ENCODE results near the gene SHFL. TPM values are rescaled to one million over a fixed set of nuclear protein-coding genes. Genes with fewer than 3 reads are reported as not detected.

SHFL gene
- total RNA-seq, 1 experiment from 2014 or later, result 21.1 TPM

DNA sequence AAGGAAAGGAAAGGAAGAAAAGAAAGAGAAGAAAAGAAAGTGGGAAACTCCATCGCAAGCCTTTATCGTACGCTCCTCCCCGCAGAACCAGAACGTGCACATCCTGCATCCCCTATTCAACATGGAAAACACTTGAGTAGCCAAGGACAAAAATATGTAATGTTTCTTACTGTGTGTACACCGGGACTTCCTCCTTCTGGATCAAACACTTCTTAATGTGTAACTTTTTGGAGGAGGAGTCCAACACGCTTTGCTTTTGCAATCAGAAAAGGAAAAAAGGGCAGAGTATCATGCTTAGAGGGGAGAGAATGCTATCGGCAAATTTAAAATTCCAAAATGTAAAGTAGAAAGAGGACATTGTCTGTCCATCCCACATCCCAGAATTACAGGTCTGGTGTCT, 7.8 kb upstream of the SHFL start:
- H3K4me2 ChIP-seq (ENCODE audit: insufficient read depth, insufficient read length, low read length), result no peak overlapping the region
- no peaks in the 10 kb centered on the region for H3K23me2 ChIP-seq (ENCODE audit: insufficient read length, low read depth, low read length, poor library complexity, severe bottlenecking)
- no peaks in the 10 kb centered on the region for H3K9me3 ChIP-seq (ENCODE audit: control insufficient read depth, low read depth, low read length)
- no peak overlapping the region for H2AFZ ChIP-seq (ENCODE audit: low read length)
- no peak overlapping the region for H4K91ac ChIP-seq (ENCODE audit: insufficient read length, low read depth, low read length)
- no peak overlapping the region for H3K56ac ChIP-seq (ENCODE audit: insufficient read length, low read depth, low read length)
- H4K5ac ChIP-seq (ENCODE audit: insufficient read length, low read depth, low read length), result no peak overlapping the region
- H2BK120ac ChIP-seq (ENCODE audit: low read depth, low read length, poor library complexity, severe bottlenecking), result no peak overlapping the region
- no peak overlapping the region for H3K18ac ChIP-seq (ENCODE audit: insufficient read length, low read depth, low read length)
- no peaks in the 10 kb centered on the region for H3K79me1 ChIP-seq (ENCODE audit: insufficient read depth, low read depth, low read length, poor library complexity, severe bottlenecking)
- WGBS (ENCODE audit: extremely low coverage, insufficient read length, low lambda C conversion rate), result no CpG with 5 or more reads among the region's 8 CpGs
- Mint-ChIP-seq H3K9me3 (peaks cover 7 to 13% of the 10 kb centered on the region in 2 experiments; a peak in 4 of 5 replicates), H3K4me1 (no peaks in the 10 kb centered on the region), H3K4me3 (no peak overlapping the region), H3K27ac (no peak overlapping the region), H3K27me3 (ENCODE audit: low read depth) (peaks cover 55% of the 10 kb centered on the region), H3K36me3 (ENCODE audit: insufficient read depth in 1 of 3, low read depth in 3 of 3) (peaks cover 0 to 3% (median 0%) of the 10 kb centered on the region in 3 experiments; a peak in 1 of 7 replicates)
- no peak overlapping the region for H3T11ph ChIP-seq (ENCODE audit: low read length)
- no peak overlapping the region for H3K14ac ChIP-seq (ENCODE audit: insufficient read depth, low read length)
- no peak for TF ChIP-seq CTCF (conservative IDR thresholded peaks at IDR 0.05)
- no peak overlapping the region for H3K4ac ChIP-seq (ENCODE audit: low read depth, low read length)
- H2BK5ac ChIP-seq (ENCODE audit: insufficient read length, low read length), result no peak overlapping the region
- no peak overlapping the region for H2BK12ac ChIP-seq (ENCODE audit: insufficient read length, low read depth, low read length)
- no peaks in the 10 kb centered on the region for H3K4me1 ChIP-seq (ENCODE audit: insufficient read depth, low read length)
- H3K9ac ChIP-seq (ENCODE audit: extremely low read depth, insufficient read length, low read length), result no peak overlapping the region
- H2BK15ac ChIP-seq (ENCODE audit: low read depth, low read length), result no peak overlapping the region
- H2AK5ac ChIP-seq (ENCODE audit: insufficient read length, low read length), result no peak overlapping the region
- no peak for DNase-seq
- no peak overlapping the region for H3K27ac ChIP-seq (ENCODE audit: insufficient read length, low read depth, low read length)
- H3K79me2 ChIP-seq (ENCODE audit: insufficient read depth, low read length), result no peaks in the 10 kb centered on the region
- H4K20me1 ChIP-seq (ENCODE audit: control insufficient read depth, insufficient read depth, insufficient read length), result no peaks in the 10 kb centered on the region
- no peak overlapping the region for H4K8ac ChIP-seq (replicated peaks; ENCODE audit: insufficient read length, low read depth, low read length)
- no peak overlapping the region for H2BK20ac ChIP-seq (ENCODE audit: low read depth, low read length, poor library complexity, severe bottlenecking)
- H3K27me3 ChIP-seq (ENCODE audit: insufficient read depth, low read length), result no peaks in the 10 kb centered on the region; the same call in 1 of the 2 replicates
- H3K23ac ChIP-seq (ENCODE audit: insufficient read length, low read depth, low read length), result no peak overlapping the region

Data from H9 (cell line).